NCI-H2196 (cell line): Measurements from ENCODE around the gene DMGDH.

Experiments used
- DNase-seq: peaks from one replicate; lab custom pipeline; 2025; ENCODE audit not compliant: unreplicated experiment; lab: John Stamatoyannopoulos, UW

The DMGDH gene

GRCh38 chr5:79069488-79070349 is at the start of gene DMGDH, which contains the start of gene BHMT2:
DMGDH (minus strand) TSS chr5:79069674; CDS start chr5:79069620, 54 bp downstream.
BHMT2 (plus strand) TSS chr5:79069767; CDS start chr5:79069783, 16 bp downstream.
- no peak for DNase-seq

- DNase-seq = no peak
Observed at GRCh38 chr5:79112703-79113058, 43.2 kb upstream of the DMGDH start.

DNA sequence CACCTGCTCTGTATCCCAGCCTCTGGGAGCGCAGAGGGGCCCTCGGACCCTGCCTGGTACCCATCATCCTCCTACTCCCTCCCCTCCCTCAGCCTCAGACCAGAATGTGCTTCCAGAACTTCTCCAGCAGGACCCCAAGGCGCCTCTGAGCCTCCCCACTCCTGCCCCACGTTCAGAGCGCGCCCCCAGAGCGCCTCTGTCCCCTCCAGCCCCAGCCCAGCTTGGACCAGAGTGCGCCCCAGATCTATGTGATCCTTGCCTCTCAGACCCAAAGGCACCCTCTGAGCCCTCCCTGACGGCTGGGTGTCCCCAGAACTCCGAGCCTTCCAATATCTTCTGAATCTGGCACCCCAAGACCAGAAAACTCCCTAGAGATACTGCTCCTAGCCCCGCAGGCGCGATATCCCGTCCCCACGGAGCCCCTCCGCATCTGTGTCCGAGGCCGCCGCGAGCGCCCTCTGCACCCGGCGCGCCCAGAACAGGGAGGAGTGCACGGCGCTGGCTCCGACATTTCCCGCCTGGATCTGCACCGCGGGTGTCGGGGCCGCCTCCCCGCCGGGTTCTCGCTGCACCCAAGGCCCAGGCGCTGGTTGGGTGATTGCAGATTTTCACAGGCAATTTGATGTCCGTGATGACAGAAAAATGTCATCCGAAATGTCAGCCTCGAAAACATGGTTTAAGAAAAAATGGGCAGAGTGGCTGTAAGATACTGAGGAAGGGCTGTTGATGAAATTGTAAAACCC is 42.7 kb upstream of the DMGDH start:
- DNase-seq = no peak

GRCh38 chr5:79111387-79111959 is 42.0 kb upstream of the DMGDH start, which contains the start of gene BHMT:
BHMT (plus strand) TSS chr5:79111809; CDS start chr5:79111886, 77 bp downstream.
- DNase-seq = no peak

DNA sequence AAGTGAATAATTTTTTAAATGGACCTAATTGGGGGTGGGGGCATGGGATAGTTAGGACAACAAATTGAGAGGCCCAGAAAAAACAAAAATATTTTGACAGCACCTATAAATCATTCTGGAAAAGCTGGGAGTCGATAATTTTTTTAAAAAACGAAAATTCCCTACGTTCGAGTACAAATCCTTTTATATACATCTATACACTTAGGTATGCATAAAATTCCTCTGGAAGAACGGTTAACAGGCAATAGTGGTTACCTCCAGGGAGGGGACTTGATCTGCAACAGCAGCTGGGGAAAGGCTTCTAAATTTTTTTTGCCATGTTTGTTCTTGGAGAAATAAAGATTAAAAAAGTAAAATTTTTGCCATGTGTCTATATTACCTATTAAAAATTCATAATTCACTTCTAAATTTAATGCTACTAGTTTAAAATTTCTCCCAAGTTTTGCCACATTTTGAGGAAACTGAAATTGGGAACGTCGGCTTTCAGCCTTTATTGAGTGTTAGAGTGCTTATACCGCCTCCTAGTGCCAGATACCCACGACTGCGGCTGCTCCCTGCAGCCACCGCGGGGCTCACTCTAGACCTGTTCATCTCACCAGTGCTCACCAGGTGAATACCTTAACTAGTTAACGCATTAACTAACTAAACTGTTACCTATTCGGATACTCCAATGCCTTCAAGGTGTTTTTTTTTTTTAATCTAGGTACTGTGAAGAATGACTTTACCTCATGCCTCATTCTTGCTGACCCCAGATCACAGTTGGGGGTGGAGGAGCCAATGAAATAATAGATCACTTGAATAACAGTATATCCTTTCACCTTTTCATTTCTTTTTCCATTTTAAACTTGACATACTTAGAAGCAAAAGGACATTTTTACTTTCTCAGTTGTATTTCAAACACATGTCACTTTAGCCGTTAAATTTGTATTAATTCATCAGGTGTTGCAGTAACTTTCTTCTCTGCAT is 40.3 kb upstream of the DMGDH start:
- no peak for DNase-seq

DNA sequence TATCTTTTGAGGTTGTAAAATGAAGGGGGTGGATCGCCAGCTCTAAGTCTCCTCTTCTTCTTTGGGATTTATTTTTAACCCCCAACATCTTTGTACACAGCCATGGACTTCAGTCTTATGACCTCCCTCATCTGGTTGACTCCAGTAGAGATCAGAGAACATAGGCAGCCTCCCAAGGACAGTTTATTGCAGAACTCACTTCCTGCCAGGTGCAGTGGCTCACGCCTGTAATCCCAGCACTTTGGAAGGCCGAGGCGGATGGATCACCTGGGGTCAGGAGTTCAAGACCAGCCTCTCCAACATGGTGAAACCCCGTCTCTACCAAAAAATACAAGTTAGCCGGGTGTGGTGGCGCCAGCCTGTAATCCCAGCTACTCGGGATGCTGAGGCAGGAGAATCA is 39.3 kb upstream of the DMGDH start:
- DNase-seq = no peak

- DNase-seq = no peak
Observed at GRCh38 chr5:79108086-79108485, 38.6 kb upstream of the DMGDH start.

GRCh38 chr5:79107020-79107796 is 37.7 kb upstream of the DMGDH start:
- no peak for DNase-seq

GRCh38 chr5:79105868-79106267 is 36.4 kb upstream of the DMGDH start:
- DNase-seq = no peak

- DNase-seq = peak; percentile 4
Observed at GRCh38 chr5:79093762-79094161, 24.3 kb upstream of the DMGDH start.

DNA sequence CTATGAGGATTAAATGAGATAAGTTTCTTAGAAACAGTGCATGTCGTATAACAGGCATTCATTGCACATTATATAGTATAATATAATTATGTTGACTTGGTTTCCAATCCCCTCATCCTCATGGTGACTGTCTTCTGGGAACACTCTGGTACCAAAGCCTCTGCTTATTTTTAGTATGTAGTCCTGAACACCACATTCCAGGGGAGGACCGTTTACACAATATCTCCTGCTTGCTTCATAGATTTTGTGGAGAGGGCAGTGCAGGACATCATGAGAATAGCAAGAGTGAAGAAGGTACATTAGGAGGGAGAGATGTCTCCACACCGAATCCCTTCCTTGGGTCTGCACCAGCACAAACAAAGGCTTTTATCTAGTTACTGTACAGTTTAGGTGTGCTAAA is 21.6 kb upstream of the DMGDH start:
- DNase-seq = no peak

DNA sequence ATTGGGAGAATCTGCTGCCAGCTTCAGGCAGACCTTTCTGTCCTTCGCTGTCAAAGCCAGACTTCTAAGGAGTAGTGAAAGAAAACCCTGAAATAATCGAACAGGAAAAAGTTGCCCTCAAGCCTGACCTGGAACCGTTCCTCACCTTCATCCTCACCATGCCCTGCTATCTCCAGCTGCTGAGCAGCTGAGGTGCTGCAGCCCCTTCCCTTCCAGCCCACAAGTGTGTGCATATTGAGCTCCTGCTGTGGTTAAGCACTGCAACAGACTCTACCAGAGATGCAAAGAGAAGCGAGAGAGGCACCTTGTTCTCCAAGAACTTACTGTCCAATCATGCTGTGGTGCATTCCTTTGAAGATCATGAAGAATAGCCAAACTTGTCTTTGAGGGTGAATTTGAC is 19.0 kb upstream of the DMGDH start:
- DNase-seq = no peak

- DNase-seq = no peak
Observed at GRCh38 chr5:79086116-79086515, 16.6 kb upstream of the DMGDH start.

DNA sequence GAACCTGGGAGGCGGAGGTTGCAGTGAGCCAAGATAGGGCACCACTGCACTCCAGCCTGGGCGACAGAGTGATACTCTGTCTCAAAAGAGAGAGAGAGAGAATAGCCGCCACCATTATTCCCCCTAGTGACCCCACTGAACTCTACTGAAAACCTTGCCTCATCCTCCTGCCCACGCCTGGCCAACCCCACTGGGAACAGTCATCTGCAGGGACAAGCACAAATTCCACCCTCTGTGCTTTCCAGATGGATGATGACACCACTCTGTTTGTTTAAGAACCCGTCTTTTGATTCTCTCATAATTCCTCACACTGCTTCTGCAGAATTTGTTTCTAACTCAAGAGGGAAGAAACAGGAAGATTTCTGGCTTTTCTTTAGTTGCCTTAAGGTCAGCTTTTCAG is 12.3 kb upstream of the DMGDH start:
- no peak for DNase-seq

- no peak for DNase-seq
Observed at GRCh38 chr5:79080804-79081203, 11.3 kb upstream of the DMGDH start.

- DNase-seq = no peak
Observed at GRCh38 chr5:79077680-79078365, 8.3 kb upstream of the DMGDH start.

DNA sequence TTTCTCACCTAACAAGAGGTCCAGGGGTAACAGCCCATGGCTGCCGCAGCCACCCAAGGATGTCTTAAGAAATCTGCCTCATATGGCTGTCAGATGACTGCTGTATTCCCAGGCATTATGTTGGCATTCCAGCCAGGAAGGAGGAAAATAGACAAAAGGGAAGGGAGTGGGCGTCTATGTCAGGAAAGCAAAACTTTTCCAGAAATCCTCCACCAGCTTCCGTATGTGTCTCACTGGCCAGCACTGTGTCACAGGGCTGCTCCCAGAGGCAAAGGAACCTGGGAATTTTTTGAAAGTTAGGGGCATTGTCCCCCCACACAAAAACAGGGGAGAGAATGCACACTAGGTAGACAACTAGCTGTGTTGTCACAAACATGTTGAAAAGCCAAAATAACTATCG is 7.3 kb upstream of the DMGDH start:
- no peak for DNase-seq

DNA sequence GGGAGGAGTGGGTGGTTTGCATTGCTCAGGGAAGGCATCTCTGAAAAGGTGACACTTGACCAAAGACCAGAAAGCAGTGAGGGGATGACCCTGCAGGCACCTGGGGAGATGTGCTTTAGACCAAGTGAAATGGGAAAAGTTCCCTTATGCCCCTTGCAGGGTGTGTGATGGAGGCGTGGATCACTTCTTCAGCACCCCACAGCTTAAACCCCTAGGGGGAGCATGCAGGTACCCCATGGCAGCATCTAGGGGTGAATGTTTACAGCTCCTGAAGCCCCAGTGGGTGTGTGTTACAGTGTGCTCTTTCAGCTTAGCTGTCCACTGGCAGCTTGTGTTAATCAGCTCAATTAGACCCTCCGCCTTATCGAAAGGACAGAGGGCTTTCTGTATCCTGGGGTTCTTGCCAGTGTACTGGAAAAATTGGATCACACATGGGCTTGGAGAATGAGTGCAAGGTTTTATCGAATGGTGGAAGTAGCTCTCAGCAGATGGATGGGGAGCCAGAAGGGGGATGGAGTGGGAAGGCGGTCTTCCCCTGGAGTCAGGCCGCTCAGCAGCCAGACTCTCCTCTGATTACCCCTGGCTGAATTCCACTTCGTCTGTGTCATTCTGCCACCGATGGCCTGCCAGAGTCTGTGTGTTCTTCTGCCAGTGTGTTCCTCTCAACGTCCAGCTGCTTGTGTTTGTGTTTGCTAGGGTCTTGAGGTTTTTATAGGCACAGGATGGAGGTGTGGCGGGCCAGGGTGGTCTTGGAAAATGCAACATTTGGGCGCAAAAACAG is 6.4 kb upstream of the DMGDH start:
- DNase-seq = no peak

- no peak for DNase-seq
Observed at GRCh38 chr5:79074641-79075040, 5.2 kb upstream of the DMGDH start.
